HG02885 (cell line): ENCODE measurements around the gene BBS9.
"Not testable (repeated sequence)": the region's sequence is repeated elsewhere in the genome, so short reads cannot be mapped to it uniquely, and the experiment has no call there.

Experiments used
- ATAC-seq: cut with Tn5 transposase; IDR thresholded peaks from one replicate; pipeline ENCODE4 v1.9.1; 2021; ENCODE audit warnings: mild to moderate bottlenecking; ENCODE audit not compliant: unreplicated experiment, poor library complexity

Gene BBS9

DNA sequence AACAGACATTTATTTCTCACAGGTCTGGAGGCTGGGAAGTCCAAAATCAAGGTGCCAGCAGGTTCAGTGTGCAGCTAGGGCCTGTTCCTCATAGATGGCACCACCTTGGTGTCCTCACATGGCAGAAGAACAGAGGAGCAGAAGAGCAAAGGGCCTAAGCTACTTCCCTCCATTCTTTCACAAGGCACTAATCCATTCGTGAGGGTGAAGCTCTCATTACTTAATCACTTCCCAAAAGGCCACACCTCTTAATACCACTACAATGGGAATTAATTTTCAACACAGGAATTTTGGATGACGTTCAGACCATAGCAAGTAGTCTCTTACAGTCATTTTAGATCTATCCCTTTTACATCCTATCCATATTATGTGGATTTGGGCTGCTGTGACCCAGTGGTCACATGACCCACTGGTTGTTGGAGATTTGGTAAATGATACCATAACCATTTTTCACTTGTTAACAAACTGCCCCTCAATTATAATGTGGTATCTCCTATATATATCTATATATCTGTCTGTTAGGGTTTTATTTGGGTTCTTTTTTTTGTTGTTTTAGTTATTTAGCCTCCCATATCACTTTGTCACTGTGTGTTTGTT lies 63.4 kb downstream of the BBS9 start:
- no peak for ATAC-seq

DNA sequence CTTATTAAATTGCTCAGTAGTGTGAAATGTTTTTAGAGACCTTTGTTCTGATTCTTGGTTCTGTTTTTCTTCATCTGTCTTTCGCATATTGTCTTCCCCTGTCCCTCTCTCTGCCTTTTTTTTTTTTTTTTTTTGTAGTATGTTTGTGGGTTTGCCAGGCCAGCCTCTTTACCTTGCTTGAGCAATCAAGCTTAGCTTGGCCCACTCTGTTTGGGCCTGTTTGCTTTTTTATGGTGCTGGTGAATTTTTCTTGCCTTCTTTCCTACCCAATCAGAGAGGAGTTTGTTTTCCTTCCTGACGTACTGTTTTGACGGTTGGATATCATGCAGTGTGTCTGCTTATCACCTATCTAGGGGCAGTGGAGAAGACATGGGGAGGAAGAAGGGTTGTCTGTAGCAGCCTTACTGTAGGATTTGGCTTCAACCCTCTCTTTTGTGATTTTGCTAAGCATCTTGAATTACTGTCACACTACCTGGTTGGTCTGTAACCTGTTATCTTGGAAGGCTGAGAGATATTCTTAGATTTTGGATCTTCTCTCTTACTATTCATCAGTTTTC lies 64.0 kb downstream of the BBS9 start:
- peak; percentile 40 for ATAC-seq

DNA sequence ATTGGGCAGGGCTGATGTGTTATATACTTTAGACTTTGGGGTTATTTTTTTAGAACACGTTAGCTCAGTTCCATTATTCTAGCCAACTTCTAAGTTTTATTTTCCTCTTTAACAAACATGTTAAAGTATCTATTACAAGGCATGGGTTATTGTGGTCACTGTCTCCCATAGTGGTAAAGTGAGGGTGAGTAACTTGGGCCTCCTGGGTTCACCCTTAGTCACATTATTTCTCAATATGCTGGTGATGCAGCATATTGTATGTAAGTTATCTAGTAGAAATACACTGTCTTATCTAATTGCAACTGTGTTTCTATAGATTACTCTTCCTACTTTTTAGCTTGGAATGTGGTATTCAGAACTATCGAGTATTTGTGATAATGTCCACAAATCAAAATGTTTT lies 65.9 kb downstream of the BBS9 start:
- ATAC-seq: no peak

DNA sequence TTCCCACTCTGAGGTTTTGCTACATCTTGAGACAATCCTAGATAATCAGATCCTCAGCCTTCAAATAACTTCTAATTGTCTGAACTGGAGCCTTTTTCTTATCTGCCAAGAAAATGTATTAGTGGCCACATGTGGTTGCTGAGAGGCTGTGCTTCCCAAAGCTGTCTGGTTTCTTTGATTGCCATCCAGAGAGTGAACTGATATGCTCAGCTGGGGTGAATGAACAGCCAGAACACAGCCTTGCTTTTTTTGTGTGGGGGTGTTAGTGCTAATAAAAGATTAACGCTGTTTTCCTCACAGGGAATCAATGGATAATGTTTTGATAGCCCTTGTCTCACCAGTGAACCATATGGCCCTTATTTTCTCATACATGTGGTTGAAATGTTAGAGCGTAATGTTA lies 66.9 kb downstream of the BBS9 start:
- no peak for ATAC-seq

DNA sequence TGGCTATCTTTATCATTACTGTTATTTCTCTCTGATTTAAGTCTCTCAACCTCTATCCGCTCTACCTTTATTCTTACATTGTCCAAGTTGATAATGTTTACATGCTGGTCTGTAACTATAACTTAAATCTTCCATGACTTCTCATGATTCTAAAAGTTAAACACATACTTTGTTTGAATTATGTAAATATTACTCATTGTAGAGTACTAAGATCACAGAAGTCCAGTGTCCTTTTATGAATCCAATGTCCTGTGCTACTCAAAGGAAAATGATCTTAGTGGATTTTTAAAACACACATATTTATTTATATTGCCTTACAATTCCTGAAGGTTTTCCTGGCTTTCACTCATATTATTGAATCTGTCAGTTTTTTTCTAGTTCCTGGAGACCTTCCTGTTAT lies 70.9 kb downstream of the BBS9 start:
- no peak for ATAC-seq

DNA sequence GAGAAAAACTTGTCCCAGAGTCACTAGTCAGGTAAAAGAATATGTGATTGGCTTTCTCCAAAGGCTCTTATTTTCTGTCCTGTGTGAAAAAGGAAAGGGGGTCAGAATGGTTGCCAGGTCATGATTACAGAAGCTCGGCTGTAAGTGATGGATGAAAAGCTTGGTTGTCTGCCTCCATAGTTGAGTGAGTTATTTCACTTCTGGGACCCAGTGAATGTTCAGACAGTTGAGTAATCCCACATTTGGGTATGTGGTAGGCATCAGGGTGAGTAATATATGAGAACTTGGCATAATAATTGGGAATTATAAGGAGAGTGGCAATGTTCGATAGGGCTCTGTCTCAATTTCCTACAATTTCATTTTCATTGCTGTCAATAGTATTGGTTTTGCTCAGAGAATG lies 72.5 kb downstream of the BBS9 start:
- no peak for ATAC-seq

DNA sequence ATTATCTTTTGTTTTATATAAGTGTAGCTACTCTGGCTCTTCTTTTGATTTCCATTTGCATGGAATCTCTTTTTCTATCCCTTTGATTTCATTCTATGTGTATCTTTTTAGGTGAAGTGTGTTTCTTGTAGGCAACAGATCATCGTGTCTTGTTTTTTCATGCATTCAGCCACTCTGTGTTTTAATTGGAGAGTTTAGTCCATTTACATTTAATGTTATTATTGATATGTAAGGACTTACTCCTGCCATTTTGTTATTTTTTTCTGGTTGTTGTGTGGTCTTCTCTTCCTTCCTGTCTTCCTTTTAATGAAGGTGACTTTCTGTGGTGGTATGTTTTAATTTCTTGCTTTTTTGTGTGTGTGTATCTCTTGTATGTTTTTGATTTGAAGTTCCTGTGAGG lies 81.6 kb downstream of the BBS9 start:
- ATAC-seq: no peak

DNA sequence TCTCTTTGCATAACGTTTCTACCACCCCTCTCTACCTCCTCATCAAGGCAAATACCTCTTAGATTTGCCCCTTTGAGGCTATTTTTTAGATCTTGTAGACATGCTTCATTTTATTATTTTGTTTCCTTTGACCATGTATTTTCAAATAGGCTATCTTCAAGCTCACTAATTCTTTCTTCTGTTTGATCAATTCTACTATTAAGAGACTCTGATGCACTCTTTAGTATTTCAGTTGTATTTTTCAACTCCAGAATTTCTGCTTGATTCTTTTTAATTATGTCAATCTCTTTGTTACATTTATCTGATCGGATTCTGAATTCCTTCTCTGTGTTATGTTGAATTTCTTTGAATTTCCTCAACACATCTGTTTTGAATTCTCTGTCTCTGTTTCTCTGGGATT lies 82.8 kb downstream of the BBS9 start:
- no peak for ATAC-seq

DNA sequence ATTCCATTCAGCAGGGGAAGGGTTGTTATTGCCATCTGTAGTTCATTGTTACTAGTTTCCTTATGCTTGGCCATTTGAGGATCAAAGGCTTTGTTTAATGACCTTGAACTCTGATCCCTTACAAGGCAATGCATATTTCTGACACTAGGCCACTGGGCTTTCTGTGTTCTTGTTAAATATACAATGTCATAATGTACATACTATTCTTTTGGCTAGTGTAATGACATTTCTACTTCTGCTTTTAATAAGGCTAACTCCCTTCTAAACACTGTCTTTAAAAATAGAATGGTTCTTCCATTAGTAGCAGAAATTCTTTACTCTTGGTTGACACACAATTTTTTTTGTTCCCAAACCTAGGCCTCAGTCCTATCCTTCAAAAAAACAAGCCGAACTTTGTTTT lies 86.6 kb downstream of the BBS9 start:
- no peak for ATAC-seq

DNA sequence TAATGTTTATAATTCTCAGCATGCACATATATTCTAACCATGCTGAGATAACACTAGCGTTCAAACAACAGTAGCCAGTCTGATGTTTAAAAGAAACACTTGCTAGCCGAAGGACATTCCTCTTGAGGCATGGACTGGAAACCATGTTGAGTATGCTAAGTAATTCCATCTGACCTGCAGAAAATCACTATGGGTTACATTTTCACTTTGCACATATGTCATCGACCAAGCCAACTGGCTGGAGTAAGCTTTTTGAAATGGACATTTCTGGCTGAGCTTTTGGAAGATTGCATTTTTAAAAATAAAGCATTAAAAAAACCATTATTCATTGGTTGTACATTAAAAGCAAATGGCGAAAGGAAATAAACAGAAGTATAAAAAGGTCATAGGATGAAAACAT lies 88.2 kb downstream of the BBS9 start:
- no peak for ATAC-seq

DNA sequence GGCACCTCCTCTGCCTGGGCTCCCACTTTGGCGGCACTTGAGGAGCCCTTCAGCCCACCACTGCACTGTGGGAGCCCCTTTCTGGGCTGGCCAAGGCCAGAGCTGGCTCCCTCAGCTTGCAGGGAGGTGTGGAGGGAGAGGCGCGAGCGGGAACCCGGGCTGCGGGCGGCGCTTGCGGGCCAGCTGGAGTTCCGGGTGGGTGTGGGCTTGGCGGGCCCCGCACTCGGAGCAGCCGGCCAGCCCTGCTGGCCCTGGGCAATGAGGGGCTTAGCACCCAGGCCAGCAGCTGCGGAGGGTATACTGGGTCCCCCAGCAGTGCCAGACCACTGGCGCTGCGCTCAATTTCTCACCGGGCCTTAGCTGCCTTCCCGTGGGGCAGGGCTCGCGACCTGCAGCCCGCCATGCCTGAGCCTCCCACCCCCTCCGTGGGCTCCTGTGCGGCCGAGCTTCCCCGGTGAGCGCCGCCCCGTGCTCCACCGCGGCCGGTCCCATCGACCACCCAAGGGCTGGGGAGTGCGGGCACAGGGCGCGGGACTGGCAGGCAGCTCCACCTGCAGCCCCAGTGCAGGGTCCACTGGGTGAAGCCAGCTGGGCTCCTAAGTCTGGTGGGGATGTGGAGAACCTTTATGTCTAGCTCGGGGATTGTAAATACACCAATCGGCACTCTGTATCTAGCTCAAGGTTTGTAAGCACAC lies 89.6 kb downstream of the BBS9 start:
- not testable (repeated sequence) for ATAC-seq

DNA sequence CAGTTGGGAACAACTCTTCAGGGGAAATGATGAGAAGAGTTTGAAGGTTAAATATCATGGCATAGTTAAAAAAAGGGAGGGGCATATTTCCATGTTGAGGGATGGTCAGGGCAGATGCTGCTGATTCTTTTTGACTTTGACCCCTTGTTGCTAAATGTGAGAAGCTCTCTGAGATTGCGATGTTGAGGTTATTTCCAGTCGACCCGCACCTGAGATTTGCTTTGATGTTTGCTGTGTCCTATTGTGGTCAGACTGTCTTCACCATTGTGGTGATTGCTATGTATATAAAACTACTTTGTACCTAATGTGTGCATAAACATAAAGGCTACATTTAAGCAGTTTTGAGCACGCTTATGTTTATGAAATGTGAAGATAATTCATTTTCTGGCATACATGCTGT lies 90.9 kb downstream of the BBS9 start:
- ATAC-seq: no peak

DNA sequence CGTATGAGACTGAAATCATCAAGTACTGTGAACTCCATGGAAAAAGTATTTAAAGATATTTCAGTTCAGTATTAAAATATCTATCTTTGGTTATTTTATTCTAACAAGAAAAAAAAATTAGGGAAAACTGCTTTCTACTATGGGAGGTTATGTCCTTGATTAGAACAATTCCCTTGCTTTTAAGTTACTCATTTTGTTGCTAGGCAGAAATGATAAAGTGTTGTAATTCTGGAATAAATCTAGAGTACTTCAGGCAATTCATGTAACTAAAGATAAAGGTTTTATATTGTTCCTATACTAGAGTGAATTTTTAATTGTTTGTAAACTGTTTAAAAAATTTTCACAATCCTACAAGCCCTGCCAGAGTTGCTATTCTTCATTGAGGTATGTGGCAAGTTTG lies 92.0 kb downstream of the BBS9 start:
- no peak for ATAC-seq

DNA sequence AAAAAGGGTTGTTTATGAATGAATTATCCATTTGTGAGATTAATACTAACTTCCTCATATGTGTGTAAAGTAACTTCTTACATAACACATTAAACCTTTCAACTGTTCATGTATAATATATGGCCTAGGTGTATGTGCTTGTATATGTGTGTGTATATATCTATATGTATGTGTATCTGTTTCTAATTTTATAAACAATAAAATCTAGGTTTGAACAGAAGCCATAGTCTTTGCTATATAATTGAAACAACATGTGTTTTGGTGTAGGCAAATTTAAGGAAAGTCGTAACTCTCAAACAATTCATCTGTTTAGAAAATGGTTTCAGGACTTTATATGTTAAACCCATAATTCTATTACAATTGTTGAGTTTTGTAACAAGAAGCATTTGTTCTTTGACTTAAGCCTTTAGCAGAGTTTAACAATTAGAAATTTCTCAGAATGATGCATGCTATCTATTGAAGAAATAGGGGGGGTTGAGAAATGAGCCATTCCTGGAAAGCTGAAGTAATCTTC lies 103.3 kb downstream of the BBS9 start:
- no peak for ATAC-seq

DNA sequence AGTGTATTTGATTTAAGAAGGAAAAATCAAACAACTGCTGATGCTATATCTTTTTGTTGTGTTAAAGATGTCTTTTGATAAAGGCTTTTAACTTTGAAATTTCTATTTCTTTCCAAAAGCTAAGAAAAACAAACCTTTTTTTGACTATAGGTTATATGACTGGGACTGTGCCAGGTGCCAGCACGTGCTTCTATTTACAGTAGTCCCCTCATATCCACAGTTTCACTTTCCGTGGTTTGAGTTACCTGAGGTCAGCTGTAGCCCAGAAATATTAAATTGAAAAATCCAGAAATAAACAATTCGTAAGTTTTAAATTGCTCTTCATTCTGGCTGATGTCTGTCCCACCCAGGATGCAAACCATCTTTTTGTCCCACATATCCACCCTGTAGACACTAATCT lies 104.3 kb downstream of the BBS9 start:
- no peak for ATAC-seq

DNA sequence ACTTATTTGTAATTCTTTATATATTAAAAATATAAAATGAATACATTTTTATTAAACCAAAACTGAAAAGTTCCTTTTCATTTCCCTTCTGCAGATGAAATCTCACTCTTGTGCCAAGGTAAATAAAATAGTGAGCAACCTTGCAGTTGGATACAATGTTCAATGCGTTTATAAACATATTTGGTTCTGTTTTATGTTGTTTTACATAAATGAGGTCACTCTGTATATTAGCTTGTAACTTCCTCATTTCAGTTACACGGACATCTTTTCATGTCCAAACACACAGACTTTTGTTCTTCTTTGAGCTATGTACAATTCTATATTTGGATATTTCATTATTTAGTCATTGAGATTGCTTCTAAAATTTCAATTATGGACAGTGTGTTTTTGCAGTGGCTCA lies 107.7 kb downstream of the BBS9 start:
- peak; percentile 71 for ATAC-seq

DNA sequence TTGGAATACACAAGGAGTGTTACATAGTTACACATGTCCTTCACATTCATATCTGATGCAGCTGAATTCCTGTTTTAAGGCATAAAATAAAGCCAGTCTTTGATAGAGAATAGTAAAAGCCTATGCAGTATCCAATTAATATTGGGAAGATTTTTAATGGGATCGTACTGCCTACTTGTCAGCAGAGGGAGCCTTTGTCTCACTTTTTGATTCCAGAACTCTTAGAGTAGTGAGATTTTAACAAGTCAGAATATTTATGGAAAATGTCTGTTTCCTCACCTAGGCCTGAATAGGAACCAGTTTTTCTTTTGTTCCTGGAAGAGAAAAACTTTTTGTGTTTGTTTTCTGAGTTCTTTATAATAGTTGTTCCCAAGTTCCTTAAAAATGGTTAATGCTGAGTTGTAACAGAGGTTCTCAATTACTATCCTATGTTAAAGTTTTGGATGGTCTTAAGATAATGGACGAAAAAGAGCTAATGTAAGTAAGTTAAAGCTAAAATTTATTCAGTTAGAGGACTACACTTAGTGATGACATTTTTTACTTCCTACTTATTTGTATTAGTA lies 114.0 kb downstream of the BBS9 start:
- ATAC-seq: peak; percentile 42

DNA sequence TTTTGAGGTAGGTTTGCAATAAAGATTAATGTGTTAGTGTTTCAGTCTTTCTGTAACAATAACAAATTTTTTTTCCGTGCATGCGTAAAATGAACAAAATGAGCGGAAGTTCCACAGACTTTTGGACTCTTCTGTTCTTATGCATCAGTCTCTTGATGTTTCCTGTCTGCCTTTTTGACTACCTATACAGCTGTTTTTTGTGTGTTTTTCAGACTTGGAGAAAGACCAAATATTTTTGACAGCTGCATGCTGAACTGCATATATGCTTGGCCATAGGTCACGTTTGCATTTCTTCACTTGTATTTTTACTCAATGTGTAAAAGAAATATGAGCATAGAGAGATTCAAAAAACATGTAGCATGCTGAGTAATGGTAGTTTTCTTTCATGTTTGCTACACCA lies 119.3 kb downstream of the BBS9 start:
- ATAC-seq: no peak

DNA sequence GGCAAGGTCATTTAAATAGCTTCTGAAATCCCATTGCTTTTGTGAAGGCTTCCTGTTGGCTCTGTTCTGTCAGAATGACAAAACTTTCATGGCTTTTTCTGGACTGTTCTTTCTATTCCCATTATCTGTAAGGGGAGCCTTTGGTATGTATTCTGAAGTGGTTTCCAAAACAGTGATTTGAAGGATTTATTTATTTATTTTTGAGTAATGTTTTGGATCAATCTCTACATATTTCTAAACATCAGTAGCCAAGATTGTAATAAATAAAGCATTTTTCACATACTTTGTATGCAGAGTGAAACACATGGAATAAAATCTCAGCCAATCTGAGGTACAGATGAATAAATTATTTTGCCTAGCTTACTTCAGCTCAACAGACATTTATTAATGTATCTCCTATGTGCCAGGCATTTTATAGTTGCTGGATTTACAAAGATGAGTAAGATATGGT lies 121.1 kb downstream of the BBS9 start:
- ATAC-seq: no peak

DNA sequence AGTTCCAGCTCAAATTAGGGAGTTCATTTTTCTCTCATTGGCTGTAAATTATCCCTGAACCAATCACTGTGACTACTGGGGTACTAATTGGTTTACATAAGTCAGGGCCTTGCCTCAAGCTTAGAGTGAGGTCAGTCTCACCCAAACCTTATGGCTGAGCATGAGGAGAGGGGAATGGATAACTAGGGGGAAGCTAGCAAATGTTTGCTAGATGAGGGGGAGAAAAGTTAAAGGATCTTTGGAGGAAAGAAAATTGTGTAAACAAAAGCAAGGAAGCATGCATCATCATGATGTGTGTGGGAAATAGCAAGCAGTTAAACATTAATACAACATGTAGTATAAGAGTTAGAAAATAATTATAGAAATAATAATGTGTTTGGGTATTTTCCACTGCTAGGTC lies 121.9 kb downstream of the BBS9 start:
- no peak for ATAC-seq

DNA sequence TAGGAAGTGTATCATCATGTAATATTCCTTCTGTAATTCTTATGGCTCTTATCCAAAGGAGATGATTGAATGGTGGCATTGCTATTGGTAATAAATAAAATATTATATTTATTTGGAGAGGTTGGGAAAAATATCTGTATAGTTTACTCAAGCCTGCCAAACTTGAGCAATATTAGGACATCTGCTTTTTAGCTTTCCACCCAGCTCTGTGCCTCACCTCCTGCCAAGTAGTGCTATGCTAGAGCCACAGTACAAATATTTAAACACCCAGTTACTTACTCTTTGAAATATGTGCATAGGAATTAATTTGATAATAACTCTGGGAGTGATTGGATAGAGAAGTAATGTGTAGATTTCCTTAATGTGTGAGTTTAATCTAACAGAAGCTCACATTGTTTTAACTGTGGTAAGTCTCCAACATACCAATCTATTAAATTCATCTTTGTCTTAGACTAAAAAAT lies 129.2 kb downstream of the BBS9 start:
- ATAC-seq: no peak
